ENCODE results near the gene GRK2. TPM values are rescaled to one million over a fixed set of nuclear protein-coding genes. Genes with fewer than 3 reads are reported as not detected.

The GRK2 gene
- total RNA-seq, 4 donors from 2014 or later, result 42.6 to 106 (median 50.7) TPM

GRCh38 chr11:67285541-67286498, 19.5 kb downstream of the GRK2 start:
- no peak for ATAC-seq (ENCODE audit: low FRiP score)
- DNase-seq (ENCODE audit: low spot score), result no peak
- no peak for TF ChIP-seq CTCF (IDR thresholded peaks at IDR 0.05)

GRCh38 chr11:67286621-67287333, 20.5 kb downstream of the GRK2 start:
- no peak for TF ChIP-seq CTCF (IDR thresholded peaks at IDR 0.05)
- no peak for ATAC-seq (ENCODE audit: low FRiP score)
- DNase-seq (ENCODE audit: low spot score), result no peak

- ATAC-seq (ENCODE audit: low FRiP score) (no peak), DNase-seq (ENCODE audit: low spot score) (no peak)
- TF ChIP-seq CTCF (IDR thresholded peaks at IDR 0.05), result no peak
Measured at GRCh38 chr11:67287355-67288197, 21.3 kb downstream of the GRK2 start.

- TF ChIP-seq CTCF (IDR thresholded peaks at IDR 0.05), result no peak
- DNase-seq (ENCODE audit: low spot score), result no peak
- ATAC-seq (ENCODE audit: low FRiP score), result no peak
Measured at GRCh38 chr11:67288198-67288451, 21.9 kb downstream of the GRK2 start.

- peak; percentile 82 for ATAC-seq (ENCODE audit: low FRiP score)
- DNase-seq (ENCODE audit: low spot score), result no peak
- no peak for TF ChIP-seq CTCF (IDR thresholded peaks at IDR 0.05)
Measured at GRCh38 chr11:67288452-67289225, 22.4 kb downstream of the GRK2 start.

GRCh38 chr11:67289226-67289650, 23.0 kb downstream of the GRK2 start, which contains the start of gene ANKRD13D:
TSS of gene ANKRD13D (plus strand) at chr11:67289303. CDS start at chr11:67289461, 158 bp downstream.
- no peak for TF ChIP-seq CTCF (IDR thresholded peaks at IDR 0.05)
- ATAC-seq (ENCODE audit: low FRiP score), result peak; percentile 78
- no peak for DNase-seq (ENCODE audit: low spot score)
